ENCODE data around the gene CD247. TPM values are rescaled to one million over a fixed set of nuclear protein-coding genes. Genes with fewer than 3 reads are reported as not detected.

The CD247 gene
- total RNA-seq, 1 experiment from 2014 or later, result 1.4 TPM

DNA sequence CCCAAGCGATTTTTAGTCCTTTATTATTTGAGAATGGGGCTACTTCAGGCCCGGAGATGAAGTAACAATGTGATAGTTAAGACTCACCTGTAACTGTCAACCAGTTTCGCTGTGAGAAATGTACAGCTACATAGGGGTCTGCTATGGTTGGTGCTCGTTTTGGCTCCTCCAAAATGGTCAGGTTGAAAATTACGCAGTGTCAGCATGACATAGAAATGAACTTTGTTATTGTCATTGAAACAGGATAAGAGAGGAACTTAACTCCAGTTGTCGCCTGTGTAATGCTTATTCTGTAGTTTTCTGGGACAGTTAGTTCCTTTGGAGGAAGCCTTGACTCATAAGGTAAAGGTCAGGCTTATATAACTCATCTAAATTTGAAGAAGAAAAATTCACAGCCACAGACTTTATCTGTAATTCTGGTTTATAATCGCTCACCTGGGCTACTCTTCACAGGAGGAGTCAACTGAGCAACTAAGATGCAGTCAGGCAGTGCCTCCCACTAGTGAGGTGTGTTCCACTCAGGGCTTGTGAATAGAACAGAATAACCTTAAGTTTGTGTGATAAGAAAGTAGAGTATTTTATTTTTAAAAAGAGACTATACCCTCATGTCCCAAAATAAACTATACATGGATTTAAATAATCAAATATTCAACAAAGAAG is 130.9 kb downstream of the CD247 start:
- TF ChIP-seq, protein P1, sequence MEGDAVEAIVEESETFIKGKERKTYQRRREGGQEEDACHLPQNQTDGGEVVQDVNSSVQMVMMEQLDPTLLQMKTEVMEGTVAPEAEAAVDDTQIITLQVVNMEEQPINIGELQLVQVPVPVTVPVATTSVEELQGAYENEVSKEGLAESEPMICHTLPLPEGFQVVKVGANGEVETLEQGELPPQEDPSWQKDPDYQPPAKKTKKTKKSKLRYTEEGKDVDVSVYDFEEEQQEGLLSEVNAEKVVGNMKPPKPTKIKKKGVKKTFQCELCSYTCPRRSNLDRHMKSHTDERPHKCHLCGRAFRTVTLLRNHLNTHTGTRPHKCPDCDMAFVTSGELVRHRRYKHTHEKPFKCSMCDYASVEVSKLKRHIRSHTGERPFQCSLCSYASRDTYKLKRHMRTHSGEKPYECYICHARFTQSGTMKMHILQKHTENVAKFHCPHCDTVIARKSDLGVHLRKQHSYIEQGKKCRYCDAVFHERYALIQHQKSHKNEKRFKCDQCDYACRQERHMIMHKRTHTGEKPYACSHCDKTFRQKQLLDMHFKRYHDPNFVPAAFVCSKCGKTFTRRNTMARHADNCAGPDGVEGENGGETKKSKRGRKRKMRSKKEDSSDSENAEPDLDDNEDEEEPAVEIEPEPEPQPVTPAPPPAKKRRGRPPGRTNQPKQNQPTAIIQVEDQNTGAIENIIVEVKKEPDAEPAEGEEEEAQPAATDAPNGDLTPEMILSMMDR (conservative IDR thresholded peaks at IDR 0.05; ENCODE audit: low read depth, low read length), result no peak
- TF ChIP-seq EZH2 (IDR thresholded peaks at IDR 0.05; ENCODE audit: borderline replicate concordance, low read depth, low read length, poor library complexity, severe bottlenecking), result no peak
- CTCF ChIA-PET, result no interaction called here
- Histone ChIP-seq H3K27ac (ENCODE audit: low read depth, low read length, poor library complexity, severe bottlenecking) (no peak overlapping the region), H3K9me3 (ENCODE audit: low read depth, low read length, poor library complexity, severe bottlenecking) (no peaks in the 10 kb centered on the region), H3K27me3 (replicated peaks; ENCODE audit: insufficient read depth, low read depth, low read length, poor library complexity) (no peaks in the 10 kb centered on the region), H3K36me3 (ENCODE audit: insufficient read depth, low read length, poor library complexity, severe bottlenecking) (no peaks in the 10 kb centered on the region), H3K4me1 (ENCODE audit: insufficient read depth, low read length, poor library complexity, severe bottlenecking) (no peaks in the 10 kb centered on the region), H3K4me3 (ENCODE audit: low read depth, low read length, poor library complexity, severe bottlenecking) (no peak overlapping the region)
- DNase-seq (ENCODE audit: low spot score), result no peak
- BruUV-seq (replicated peaks), result no TSS peak
- POLR2A ChIA-PET (ENCODE audit: low non-redundant PET), result no interaction called here
- intact Hi-C loops (cut with micrococcal nuclease; ENCODE audit: unreplicated experiment), result no loop called here

Other genes with a start within 250 kb of the CD247 start
- 7.7 and 8.1 TPM in 2 replicates for gene CREG1, start 35.2 kb upstream of the CD247 start, total RNA-seq (2021)
- gene RCSD1, start 111.7 kb upstream of the CD247 start, total RNA-seq (2021), result not detected in 2 replicates
- gene MPZL1, start 203.5 kb upstream of the CD247 start, total RNA-seq (2021), result 87.8 and 90.4 TPM in 2 replicates